Stimulated activated CD8-positive, alpha-beta memory T cell treated with anti-CD3 and anti-CD28 coated beads, Interleukin-2, amount 100 ng/mL, for 1 hour (primary cell): Measurements from ENCODE around the gene PGD.
"Not testable (repeated sequence)": the region's sequence is repeated elsewhere in the genome, so short reads cannot be mapped to it uniquely, and the experiment has no call there.

ENCODE experiments used
- DNase-seq, 2 donors: peaks; one replicate each; pipeline ENCODE4 v3.0.0-alpha.2; 2020; ENCODE audit warnings: low read depth in 2 of 2

PGD gene

DNA sequence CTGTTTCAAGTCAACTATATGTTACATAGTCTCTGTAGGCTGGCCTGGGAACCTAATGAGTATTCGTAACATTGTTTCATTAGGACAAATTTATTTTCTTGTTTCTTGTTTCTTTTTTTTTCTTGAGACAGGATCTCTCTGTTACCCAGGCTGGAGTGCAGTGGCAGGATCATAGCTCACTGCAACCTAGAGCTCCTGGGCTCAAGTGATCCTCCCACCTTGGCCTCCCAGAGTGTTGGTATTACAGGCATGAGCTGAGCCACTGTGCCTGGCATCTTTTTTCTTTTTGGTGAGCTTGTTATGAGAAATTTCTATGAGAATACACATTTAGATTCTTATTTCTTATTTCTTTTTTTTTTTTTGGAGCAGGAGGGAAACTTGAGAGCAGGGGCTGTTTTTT, 38.2 kb downstream of the PGD start:
- no peak for DNase-seq

DNA sequence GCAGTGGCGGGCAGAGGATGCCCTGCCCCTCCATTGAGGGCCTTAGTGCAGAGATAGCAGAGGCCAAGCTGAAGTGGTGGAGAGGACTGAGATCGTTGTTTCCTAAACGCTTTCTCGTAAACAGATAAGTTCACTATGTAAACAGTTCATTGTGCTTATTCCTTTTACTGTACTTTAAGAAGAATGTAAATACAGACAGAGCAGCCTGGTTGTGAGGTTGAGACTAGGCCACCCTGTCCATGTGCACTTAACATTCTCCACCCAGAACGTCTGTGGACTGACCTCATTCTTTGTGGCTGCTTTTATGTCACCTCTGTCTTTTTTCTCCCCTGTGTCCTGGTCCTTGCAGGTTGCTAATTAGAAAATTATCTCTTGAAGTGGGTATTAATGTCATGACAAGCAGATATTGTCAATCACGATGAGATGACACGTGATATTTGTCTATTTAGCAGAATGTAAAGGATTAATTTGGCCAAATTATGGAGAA, 39.9 kb downstream of the PGD start:
- no peak for DNase-seq

GRCh38 chr1:10440305-10440704, 41.4 kb downstream of the PGD start:
- DNase-seq = no peak

- no peak for DNase-seq
These were observed 41.9 kb downstream of the PGD start for GRCh38 chr1:10440794-10441193.

- no peak for DNase-seq
These were observed 45.4 kb downstream of the PGD start for GRCh38 chr1:10444248-10444647.

GRCh38 chr1:10444795-10445397, 46.0 kb downstream of the PGD start:
- DNase-seq = no peak

DNA sequence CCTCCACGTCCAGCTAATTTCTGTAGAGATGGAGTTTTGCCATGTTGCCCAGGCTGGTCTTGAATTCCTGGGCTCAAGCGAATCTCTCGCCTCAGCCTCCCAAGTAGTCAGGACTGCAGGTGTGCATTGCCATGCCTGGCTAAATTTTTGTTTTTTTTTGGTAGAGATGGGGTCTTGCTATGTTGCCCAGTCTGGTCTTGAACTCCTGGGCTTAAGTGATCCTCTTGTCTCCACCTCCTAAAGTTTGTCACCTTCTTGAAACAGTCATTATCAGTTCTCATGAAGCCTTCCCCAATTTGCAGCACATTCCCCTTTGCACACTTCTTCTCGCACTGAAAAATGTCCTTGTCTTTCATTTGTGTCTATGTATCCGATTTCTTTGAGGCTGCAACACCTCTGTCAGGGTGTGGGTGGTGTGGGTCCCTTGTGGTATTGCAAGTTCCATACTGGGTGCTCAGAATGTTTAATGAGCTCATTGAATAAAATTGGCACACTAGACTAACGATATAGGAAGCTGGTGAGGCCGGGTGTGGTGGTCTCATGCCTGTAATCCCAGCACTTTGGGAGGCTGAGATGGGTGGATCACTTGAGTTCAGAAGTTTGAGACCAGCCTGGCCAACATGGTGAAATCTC, 48.0 kb downstream of the PGD start:
- DNase-seq = no peak

- DNase-seq = no peak
These were observed 50.9 kb downstream of the PGD start, which contains the start of gene CORT for GRCh38 chr1:10449751-10450150. CORT (plus strand) TSS chr1:10450031; CDS start chr1:10450224, 193 bp downstream.

- no peak for DNase-seq
These were observed 51.4 kb downstream of the PGD start for GRCh38 chr1:10450156-10450814.

DNA sequence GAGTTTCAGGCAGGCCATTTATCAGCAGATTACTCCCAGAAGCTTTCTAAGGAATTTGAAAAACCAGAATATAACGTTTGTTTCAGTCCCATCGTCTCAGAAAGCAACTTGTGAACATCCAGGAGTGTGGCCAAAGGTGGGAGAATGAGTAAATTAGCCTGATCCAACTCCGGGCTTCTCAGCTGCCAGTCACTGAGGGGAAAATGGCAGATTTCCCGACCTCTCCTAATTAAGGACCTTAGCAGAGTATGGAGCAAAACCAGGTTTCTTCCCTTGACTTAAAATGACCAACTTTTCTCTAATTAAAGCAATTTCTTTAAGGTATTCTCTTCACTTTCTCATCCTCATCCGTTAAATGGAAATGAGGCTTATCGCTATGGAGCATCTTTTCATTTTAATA, 52.0 kb downstream of the PGD start:
- DNase-seq = no peak

GRCh38 chr1:10451287-10451686, 52.4 kb downstream of the PGD start:
- no peak for DNase-seq

DNA sequence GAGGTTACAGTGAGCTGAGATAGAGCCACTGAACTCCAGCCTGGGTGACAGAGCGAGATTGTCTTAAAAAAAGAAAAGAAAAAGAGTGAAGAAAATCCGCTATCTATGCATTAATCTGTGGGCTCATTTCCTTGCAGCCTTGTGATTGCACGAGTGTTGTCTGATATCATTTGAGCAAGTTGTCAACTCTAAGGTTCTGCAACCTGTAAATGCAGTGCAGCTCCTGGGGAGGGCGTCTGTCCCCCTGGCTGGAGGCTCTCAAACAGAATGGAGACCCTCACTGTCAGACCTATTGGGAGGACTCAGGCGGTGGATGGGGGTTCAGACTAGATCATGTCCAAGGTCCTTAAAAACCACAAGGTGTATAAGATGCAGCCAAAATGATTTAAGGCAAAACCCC, 57.2 kb downstream of the PGD start:
- no peak for DNase-seq

GRCh38 chr1:10456661-10457060, 57.8 kb downstream of the PGD start:
- no peak for DNase-seq

DNA sequence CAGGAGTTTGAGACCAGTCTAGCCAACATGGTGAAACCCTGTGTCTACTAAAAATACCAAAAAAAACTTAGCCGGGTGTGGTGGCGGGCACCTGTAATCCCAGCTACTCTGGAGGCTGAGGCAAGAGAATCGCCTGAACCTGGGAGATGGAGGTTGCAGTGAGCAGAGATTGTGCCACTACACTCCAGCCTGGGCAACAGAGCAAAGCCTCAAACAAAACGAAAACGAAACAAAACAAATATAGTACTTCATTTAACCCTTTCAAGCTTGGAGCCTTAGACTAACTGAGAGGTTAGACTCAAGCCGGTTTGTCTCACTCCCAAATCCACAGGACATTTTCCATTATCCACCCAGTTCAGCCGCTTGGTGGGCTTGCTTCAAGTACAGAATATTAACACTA, 58.6 kb downstream of the PGD start:
- not testable (repeated sequence) for DNase-seq

DNA sequence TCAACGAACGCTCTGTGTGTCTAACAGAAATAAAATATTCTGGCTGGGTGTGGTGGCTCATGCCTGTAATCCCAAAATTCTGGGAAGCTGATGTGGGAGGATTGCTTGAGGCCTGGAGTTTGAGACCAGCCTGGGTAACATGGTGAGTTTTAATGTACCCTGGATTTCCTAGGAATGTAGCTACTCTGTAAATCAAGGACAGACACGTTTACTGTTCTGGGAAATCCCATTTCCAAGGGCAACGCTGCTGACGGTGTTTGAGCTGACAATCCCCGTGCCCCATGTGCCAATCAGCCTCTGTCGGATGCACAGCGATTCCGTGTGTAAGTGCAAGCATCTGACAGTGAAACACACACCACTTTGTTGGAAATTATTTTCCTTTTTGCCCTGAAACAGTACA, 59.0 kb downstream of the PGD start:
- no peak for DNase-seq

- no peak for DNase-seq
These were observed 60.3 kb downstream of the PGD start for GRCh38 chr1:10459184-10459583.

DNA sequence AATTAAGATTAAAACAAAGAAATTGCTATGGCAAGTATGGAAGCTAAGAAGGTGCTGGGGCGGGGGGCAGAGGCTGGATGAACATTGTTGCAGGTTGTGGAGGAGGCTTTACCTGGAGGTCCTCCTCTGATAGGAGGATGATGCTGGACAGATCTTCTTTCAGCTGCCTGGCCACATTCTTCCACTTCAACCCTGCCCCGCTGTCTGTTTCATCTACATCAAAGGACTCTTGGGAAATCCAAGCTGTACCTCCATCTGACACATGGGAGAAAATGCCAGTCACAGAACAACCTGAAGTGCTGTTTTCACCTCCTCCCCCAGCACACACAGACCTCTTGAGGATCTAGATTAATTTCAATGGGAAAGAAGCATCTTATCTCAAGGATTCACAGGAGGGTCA, 68.2 kb downstream of the PGD start:
- no peak for DNase-seq

DNA sequence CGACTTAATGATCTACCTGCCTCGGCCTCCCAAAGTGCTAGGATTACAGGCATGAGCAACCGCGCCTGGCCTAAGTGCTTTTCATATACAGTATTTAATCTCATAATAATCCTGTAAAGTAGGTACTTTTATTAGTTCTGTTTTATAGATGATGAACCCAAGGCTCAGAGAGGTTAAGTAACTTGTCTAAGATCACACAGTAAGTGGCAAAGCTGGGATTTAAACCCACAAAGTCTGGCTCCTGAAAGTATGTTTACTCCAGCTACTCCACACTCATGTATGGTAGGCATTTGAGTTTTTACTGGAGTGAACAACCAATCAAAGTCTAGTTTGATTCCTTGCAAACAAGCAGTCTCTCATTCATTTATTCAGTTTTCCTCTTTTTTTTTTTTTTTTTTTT, 71.2 kb downstream of the PGD start:
- no peak for DNase-seq
